ENCODE results near the gene ABCA1. TPM values are rescaled to one million over a fixed set of nuclear protein-coding genes. Genes with fewer than 3 reads are reported as not detected.
"Not testable (repeated sequence)": the region's sequence is repeated elsewhere in the genome, so short reads cannot be mapped to it uniquely, and the experiment has no call there.

ABCA1 gene
- total RNA-seq, 1 donor from 2014 or later = 9.2 TPM

DNA sequence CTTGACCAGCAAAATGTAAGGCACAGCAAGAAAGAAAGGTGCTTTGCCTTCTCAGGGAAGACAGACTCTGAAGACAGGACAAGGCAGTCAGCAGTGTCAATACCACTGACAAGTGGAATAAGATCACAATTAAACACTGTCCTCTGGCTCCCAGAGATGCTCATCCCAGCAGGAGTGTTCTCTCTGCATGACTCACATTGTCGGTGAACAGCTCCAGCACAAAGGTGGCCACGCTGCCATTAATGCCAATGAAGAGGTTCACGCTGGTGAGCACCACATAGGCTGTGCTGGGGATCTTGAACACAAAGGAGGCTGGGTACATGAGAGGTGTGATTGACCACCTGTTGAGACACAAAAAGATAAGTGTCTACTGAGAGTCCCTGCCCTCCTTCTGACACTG is 132.1 kb downstream of the ABCA1 start:
- no peak for DNase-seq (ENCODE audit: low read depth in 2 of 2)

DNA sequence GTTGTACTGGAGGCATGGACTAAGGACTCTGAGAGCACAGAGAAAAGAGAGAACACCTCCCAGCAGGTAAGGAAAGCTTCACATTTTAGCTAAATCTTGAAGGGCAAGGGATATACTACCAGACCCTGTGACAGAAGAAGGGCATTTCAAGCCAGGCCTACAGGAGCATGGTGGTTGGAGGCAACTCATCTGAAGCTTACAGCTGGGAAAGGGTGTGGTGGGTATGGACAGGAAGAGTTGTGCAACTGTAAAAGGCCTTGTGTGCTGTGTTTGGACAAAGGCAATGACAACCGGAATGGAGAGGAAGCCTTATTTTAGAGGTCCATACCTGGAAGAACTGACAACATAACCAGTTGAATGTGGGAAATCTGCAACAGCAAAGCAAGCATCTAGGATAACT is 132.9 kb downstream of the ABCA1 start:
- no peak for DNase-seq (ENCODE audit: low read depth in 2 of 2)

DNA sequence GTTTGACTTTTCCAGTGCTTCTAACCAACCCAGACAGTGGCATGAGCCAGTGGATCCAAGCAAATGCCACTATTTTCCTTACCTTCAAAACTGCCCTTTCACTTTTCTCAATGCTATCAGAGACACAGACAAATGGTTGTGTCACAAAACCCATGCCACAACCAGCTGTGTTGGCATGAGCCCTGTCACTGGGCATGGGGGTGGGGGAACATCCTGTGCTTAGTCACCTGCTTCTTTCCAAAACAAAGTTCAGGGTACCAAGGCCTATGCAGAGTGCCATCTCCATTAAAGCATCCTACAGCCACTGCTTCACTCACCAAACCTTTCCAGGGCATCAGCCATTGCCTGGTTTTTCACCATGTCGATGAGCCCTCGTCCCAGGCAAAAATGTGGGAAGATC is 133.9 kb downstream of the ABCA1 start:
- DNase-seq (ENCODE audit: low read depth in 2 of 2) = no peak

DNA sequence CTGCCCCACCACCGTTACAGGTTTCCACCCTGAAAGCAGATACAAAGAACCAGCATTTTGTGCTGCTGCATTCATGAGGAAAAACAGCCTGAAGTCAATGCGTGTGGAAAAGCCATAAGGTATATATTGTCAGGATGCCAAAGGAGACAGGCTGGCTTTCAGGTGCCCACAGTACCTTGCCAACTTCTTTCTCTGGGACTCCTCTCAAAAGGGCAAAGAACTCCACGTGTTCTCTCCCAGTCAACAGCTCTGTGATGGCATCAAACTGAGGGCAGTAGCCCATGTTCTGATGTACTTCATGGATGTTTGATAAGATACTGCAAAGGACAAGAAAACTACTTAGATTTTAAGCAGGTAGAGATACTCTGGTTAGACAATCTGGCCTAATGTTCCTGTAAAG is 139.7 kb downstream of the ABCA1 start:
- no peak for DNase-seq (ENCODE audit: low read depth in 2 of 2)

DNA sequence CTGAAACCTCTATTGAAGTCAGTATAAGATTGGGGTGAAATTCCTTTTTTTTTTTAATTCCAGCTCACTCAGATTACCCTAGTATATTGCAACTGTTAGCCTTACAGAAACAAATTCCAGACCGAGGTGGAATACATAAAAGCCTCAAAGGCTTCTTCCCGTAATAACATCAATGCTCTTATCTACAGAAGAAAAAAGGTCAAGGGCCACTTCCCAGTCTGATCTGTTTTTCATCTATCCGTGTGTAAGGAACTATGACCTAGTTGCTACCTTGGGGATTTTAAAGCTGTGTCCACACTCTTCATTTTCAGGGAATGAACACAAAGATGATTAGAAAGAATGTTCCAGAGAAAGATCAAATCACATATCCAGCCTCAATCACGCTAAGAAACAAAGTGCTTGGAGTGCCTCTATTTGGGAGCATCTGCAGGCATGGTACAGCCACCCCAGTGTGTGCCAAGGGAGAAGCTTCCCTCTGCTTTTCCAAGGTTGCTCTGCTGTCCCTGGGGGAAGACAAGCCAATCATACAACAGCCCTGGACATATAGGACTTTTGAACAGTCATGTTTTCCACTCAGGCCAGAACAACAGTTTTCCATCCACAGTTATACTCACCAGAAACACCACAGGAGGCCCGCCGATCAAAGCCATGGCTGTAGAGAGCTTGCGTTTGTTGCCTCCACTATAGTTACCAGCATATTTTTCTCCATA is 140.5 kb downstream of the ABCA1 start:
- DNase-seq (ENCODE audit: low read depth in 2 of 2) = no peak

DNA sequence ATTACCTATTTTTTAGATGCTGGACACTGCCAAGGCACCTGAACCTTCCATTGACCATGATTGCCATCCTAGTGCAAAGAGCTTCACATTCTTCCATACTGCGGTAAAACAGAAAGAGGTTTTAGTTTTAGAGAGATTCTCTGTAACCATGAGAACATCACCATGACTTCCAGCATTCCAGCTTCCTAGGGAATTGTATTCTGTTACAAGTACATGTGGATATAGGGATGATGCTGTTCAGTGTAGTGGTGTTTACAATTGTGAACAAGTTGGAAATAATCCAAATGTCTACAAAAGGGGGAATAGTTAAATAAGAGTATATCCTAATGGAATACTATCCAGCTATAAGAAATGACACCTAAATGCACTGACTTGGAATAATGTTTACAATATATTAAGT is 141.7 kb downstream of the ABCA1 start:
- DNase-seq (ENCODE audit: low read depth in 2 of 2) = no peak

DNA sequence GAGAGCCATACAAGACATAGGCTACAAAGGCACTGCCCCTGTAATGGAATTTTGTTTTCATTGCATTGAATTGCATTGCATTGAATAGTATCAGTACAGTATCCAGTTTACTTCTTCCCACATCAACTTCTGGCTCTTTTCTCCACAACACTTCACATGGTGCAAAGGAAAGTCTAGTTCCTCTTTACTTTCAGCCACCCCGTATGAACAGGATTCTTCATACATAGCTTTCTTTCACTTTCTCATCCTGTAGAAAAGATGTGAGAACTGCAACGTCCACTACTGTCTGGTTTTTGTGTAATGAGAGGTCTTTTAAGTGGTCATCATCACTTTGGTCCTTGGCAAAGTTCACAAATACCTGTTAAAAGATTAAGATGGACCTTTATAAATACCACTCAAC is 143.9 kb downstream of the ABCA1 start:
- no peak for DNase-seq (ENCODE audit: low read depth in 2 of 2)

DNA sequence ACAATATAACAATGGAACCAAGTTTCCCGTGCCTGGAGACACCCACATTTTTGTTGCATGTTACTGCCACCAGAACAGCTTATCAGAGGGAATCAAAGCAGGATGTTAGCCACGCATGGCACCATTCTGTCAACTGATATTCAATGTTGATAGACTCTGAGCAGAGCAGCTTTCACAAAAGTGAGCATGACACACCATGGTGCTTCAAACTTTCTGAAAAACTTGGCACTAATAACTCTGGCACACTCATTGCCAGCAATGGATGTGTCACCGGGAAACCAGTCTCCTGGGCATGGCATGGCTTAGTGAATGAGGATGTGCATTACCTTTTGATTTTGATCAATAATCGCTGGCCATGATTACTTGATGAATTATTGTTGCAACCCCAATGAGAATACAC is 144.4 kb downstream of the ABCA1 start:
- DNase-seq (ENCODE audit: low read depth in 2 of 2) = no peak

DNA sequence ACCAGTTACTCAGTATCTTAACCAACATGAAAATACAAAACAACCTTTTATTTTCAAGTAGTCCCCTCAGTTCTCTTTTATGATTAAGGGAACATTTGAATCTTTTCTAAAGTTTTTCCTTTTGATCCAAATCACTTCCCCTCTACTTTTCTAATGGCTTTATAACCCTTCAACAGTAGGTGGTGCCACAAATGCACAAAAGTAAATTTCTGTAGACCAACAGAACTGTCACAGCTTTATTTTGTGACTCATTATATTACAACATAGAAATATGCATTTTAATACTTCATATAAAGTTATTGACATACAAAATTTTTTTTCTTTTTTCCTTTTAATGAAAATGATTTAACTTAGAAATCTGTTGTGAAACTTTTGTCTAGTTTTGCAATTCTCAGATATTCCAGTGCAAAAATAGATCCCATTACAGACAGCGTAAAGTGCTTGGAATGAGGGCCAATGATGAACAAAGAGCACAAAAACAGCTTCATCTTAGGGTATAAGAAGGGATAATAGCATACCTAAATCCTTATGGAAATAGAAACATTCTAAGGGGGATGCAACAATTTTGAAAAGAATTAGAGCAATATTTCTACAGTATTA is 147.1 kb downstream of the ABCA1 start:
- peak; percentile 26 to 37 for DNase-seq (ENCODE audit: low read depth in 2 of 2)

DNA sequence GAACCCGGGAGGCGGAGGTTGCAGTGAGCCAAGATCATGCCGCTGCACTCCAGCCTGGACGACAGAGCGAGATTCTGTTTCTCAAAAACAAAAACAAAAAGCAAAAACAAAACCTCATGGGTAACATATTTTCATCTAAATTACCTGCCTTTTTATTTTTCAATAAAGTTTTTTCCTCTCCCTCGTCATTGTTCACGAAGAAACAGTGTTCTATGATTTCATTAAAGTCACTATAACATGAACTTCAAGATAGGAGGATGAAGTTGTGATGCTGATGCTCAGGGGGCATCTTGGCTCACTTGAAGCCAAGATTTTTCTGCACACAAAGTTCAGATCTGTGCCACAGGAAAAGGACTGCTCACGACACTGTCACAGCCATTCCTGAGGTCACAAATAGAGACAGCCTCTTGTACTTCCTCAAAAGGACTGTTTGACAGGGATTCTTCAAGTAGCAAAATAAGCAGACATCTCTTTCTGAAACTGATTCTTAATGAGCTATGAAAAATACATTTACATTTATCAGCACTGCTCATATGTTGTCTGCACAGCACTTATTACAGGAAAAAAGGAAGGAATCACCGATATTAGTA is 147.9 kb downstream of the ABCA1 start:
- DNase-seq (ENCODE audit: low read depth in 2 of 2) = no peak

DNA sequence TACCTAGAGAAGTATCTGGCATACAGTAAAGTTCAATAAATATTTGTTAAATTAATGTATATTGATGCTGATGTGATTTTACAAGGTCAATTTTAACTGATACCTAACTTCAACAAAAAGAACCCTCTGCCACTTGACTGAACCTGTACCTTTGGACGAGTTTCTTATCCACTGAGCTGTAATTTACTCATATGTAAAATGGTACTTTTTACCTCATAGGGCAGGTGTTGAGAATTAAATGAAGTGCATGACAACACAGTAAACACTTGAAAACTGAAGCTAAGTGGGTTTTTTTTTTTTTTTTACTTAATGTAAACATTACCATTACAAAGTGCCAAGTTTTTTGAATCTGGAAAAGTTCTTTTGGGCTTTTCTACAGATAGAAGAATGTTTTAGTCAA is 148.6 kb downstream of the ABCA1 start:
- no peak for DNase-seq (ENCODE audit: low read depth in 2 of 2)

DNA sequence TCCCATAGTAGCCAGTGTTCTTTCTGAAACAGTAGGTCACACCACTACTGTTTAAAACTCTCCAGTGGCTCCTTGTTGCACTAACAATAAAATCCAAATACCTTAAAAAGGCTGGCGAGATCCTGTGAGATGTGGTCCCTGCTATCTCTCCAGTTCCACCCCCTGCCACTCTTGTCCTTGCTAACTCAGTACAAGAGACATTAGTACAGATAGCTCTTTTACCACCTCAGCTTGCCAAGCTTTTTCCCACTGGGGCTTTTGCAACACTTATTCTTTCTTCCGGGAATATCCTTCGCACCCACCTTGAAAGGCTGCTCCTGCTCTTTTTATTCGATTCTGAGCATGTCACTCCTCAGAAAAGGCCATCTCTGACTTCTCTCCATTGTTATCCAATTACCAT is 149.2 kb downstream of the ABCA1 start:
- DNase-seq (ENCODE audit: low read depth in 2 of 2) = no peak

DNA sequence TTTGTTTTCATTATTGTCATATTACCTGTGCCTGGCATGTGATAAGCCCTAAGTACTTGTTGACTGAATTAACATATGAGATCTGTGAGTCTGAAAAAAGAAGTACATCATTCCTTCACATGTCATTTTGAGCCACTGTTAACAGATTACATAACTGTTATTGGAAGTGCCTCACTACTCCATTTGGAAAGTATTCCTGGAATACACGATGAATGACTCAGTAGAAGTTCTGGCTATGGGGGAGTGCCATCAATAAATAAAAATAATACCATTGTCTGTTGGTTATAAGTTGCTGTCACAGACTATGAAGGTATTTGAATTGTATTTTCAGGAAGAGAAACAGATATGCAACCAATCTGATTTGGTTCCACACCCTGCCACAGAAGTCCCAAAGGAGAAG is 151.2 kb downstream of the ABCA1 start:
- DNase-seq (ENCODE audit: low read depth in 2 of 2) = no peak

DNA sequence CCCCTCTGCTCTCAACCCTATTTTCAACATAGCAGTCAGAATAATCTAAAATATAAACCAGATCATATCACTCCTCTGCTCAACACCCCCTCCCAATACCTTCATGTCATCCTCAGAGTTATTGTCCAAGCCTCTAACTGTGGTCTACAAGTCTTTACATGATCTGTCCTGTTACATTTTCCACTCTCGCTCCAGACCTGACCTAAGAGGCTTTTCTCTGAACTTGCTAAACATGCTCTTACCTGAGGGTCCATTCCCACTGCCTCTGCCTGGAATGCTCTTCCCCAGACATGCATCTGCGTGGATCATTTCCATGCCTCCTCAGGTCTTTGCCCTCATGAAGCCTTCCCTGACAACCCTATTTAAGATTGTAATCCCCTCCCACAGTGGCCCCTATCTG is 152.0 kb downstream of the ABCA1 start:
- no peak for DNase-seq (ENCODE audit: low read depth in 2 of 2)

DNA sequence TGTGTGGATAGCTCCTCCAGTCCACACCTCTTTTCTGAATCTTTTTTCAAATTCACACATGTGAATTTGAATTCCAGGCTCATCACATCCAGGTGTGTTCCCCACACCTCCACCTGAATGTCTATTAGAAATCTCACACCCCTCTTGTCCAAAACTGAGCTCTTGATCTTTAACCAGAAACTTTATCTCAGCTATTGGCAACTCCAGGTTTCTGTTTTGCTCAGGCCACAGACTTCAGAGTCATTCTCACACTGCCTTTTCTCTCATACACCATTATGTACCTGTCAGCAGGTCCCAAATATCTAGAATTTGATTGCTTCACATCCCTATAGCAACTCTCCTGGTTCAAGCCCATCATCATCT is 152.4 kb downstream of the ABCA1 start:
- DNase-seq (ENCODE audit: low read depth in 2 of 2) = no peak

DNA sequence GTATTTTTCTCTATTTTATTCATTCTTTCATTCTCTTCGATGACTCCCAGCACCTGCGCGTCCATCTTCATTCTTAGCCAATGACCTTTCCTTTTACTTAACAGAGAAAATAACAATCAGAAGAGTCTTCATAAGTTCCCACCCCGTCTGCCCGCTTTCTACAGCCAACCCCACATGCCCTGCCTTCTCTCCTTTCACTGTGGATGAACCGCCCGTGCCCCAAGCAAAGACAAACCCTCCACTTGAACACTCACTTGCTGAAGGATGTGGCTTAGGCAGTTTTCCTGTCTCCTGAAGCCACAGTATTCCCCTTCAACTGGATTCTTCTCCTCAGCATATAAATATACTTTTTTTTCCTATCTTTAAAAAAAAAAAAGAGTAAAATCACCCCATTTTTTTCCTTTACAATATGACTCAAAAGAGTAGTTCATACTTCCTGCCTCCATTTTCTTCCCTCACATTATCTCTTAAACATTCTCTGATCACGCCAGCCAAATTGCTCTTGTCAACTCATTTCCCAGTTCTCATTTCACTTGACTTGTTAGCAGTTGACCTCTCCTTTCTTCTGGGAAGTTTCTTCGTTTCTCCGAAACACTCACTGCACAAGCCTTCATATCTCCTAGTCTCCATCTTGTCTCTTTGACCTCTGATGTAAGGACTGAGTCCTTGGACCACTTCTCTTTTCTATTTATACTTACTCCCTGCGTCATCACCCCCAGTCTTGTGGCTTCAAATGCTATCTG is 153.0 kb downstream of the ABCA1 start:
- DNase-seq (ENCODE audit: low read depth in 2 of 2) = no peak

DNA sequence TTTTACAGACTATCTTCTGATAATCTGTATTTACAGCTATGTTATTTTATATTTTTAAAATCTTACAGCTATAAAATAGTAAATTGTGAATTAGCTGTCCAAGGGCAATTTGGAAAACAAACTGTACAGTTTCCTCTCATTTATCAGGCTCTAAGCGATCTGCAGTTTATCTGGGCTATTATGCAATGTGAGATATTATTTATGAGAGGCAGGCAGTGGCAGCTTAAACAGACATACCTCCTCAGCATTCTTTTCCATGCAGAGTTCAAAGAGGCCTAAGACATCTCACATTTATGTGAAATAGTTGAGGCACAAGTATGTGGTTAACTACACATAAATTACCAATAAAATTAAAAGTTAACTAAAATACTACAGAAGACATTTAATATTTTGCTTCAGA is 153.8 kb downstream of the ABCA1 start:
- no peak for DNase-seq (ENCODE audit: low read depth in 2 of 2)

DNA sequence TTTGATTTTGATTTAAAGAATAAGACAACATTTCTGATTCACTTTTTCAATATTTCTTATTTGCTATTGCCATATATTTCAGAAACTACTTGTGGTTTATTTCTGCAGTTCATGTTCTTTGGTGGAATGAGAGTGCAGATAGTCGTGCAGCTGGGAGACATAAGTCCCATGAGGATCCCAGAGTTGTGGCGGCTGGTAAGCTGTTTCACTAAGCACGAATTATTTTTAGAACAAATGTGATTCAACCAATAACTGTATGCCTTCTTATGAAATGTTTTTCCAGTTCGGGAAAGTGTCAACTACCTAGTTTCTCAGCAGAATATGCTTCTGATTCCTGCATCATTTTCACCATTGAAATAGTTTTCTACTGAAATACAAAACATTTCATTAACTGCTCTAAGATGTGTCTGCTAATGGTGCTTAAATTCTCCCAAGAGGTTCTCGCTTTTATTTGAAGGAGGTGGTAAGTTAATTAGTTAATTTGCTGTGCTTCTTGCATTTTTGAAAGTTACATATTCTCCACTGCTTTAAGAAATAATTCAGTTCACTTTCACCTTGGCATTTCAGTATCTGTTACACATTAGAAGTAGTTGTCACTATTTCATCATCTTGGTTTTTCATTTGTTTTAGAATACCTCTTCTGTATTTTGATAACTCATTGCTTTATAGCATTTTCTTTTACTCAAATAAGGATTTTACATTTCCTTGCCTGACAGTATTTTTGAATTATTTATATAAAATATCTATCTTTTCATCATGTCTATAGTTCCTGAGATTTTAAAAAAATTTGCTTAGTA is 155.0 kb downstream of the ABCA1 start:
- no peak for DNase-seq (ENCODE audit: low read depth in 2 of 2)

DNA sequence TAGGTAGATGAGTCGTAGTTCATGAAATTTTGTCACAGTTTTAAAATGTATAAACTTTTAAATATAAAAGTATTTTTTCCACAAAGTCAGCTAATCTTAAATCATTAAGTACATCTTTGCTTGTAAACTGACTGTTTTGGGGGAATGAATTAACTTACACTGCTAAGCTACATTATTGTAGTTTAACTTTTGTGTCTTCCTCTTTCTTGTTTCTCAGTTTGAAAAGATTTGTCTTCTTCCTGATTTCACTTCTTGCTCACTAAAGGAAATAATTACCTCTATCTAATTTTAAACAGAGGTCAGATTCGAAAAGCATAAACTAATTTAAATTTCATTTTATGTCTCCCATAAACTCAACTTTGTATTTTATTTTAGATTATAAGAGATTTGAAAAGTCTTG is 158.3 kb downstream of the ABCA1 start:
- DNase-seq (ENCODE audit: low read depth in 2 of 2) = no peak

DNA sequence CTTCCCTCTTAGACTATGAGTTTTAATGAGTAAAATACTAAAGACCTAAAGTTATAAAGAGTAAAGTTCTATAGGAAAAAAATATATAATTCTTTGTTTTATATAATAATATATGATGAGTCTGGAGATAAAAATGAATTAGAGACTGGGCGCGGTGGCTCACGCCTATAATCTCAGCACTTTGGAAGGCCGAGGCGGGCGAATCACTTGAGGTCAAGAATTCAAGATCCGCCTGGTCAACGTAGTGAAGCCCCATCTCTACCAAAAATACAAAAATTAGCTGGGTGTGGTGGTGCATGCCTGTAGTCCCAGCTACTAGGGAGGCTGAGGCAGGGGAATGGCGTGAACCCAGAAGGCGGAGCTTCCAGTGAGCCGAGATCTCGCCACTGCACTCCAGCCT is 158.9 kb downstream of the ABCA1 start:
- not testable (repeated sequence) for DNase-seq (ENCODE audit: low read depth in 2 of 2)

DNA sequence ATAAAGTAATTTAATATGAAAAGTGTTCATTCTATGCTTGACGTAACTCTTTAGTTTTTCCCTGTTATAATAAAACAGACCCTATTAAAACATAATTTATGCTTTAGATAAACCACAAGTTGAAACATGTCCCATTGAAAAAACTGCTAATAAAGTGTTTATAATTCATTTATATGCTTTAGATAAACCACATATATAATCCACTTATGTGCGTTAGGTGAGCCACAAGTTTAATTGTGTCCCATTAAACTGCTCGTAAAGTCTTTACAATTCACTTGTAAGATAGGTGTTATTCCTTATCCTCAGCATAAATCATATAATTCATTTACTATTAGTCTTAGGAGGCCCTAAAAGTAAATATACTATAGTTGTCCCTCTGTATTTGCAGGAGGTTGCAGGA is 160.4 kb downstream of the ABCA1 start:
- no peak for DNase-seq (ENCODE audit: low read depth in 2 of 2)

DNA sequence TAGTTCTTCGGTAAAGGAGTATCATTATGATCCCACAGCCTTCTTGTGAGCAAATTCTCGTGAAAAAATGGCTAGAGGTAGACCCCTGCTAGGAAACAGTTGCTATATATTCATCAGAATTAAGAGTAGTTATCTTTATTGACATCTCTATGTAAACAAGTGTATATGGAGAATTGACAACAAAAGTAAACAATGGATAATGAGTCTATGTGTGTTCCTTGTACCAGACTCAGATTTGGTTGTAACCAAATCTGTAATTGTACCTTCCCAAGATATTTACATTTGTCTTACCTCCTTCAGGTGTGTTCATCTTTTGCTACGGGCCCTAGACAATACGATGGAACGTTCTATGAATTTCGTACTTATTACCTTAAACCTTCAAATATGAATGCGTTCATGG is 161.9 kb downstream of the ABCA1 start:
- DNase-seq (ENCODE audit: low read depth in 2 of 2) = no peak
